DMS79 (cell line): ENCODE data around the gene FAM13C.

Source experiments
- DNase-seq: peaks from one replicate; lab custom pipeline; 2025; lab: John Stamatoyannopoulos, UW

Gene FAM13C

GRCh38 chr10:59317066-59317465, 45.3 kb downstream of the FAM13C start:
- DNase-seq = no peak

- no peak for DNase-seq
Measured at GRCh38 chr10:59315465-59315864, 46.9 kb downstream of the FAM13C start.

GRCh38 chr10:59314268-59314667, 48.1 kb downstream of the FAM13C start:
- DNase-seq = no peak

GRCh38 chr10:59312247-59312646, 50.1 kb downstream of the FAM13C start:
- DNase-seq = no peak

- no peak for DNase-seq
Measured at GRCh38 chr10:59311025-59311424, 51.3 kb downstream of the FAM13C start.

- no peak for DNase-seq
Measured at GRCh38 chr10:59310324-59310914, 51.9 kb downstream of the FAM13C start.

- no peak for DNase-seq
Measured at GRCh38 chr10:59304521-59305097, 57.7 kb downstream of the FAM13C start.

GRCh38 chr10:59303018-59303417, 59.3 kb downstream of the FAM13C start:
- DNase-seq = no peak

GRCh38 chr10:59302381-59302780, 60.0 kb downstream of the FAM13C start:
- DNase-seq = no peak

GRCh38 chr10:59301067-59301754, 61.1 kb downstream of the FAM13C start:
- DNase-seq = no peak

GRCh38 chr10:59300386-59300785, 62.0 kb downstream of the FAM13C start:
- DNase-seq = no peak

- no peak for DNase-seq
Measured at GRCh38 chr10:59299933-59300332, 62.4 kb downstream of the FAM13C start.

- DNase-seq = no peak
Measured at GRCh38 chr10:59290448-59290847, 71.9 kb downstream of the FAM13C start.

GRCh38 chr10:59289853-59290252, 72.5 kb downstream of the FAM13C start:
- DNase-seq = no peak

GRCh38 chr10:59287587-59288255, 74.6 kb downstream of the FAM13C start:
- no peak for DNase-seq

- DNase-seq = no peak
Measured at GRCh38 chr10:59285848-59286247, 76.5 kb downstream of the FAM13C start.

- DNase-seq = no peak
Measured at GRCh38 chr10:59285073-59285472, 77.3 kb downstream of the FAM13C start.

GRCh38 chr10:59284118-59284975, 78.0 kb downstream of the FAM13C start:
- no peak for DNase-seq

- DNase-seq = peak; percentile 74
Measured at GRCh38 chr10:59283456-59284091, 78.8 kb downstream of the FAM13C start.

- no peak for DNase-seq
Measured at GRCh38 chr10:59281861-59282260, 80.5 kb downstream of the FAM13C start.

- DNase-seq = no peak
Measured at GRCh38 chr10:59279991-59280505, 82.3 kb downstream of the FAM13C start.
